ENCODE measurements around the gene PID1.

PID1 gene

DNA sequence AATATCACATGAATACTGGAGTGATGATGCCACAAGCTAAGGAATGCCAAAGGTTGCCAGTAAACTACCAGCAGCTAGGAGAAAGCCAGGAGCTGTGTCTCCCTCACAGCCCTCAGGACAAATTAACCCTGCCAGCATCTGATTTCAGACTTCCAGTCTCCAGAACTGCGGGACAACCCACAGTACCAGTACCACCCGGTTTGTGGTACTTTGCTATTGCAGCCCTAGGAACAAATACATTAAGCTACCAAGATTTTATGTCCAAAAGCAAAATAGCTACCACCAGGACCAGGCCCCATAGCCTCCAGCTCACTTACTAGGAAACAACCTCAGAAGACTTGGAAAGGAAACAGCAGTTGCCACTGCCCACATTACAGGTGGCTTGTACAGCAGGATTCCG is 10.0 kb downstream of the PID1 start:
- DNase-seq (ENCODE audit: low read depth) = no peak

DNA sequence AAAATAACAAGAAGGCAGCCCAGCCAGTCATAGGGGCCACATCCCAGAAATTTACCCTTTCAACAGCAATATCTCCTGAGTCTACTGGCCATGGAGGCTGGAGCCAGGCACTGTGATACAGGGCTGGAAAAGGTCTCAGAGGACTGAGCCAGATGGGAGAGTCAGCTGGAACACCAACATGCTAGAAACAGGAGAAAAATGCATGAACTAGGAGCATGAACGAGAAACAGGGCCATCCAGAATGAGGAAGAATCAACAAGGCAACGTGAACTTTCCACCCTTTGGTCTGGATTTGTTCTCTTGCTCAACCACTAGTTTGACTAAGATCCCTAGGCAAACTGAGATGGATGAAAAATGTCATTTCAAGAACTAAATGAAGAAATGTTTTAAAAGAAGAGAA is 13.1 kb downstream of the PID1 start:
- no peak for DNase-seq (ENCODE audit: low read depth)

DNA sequence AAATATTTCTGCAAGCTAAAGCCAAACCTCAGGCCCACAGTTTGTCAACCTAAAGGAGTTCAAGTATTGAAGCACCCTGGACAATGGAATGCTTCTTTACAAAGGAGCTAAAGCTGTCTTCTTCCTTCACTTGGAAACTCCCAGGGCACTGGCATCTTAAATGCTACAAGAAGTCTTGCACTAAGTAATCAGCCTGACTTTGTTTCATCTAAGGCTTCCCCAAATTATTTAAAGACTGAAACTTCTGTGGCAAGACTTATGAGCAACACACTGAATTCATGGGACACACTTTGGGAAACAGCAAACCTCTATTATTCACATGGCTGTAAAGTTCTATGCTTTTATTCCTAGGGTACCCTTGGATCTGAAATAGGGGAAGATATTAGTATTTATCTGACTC is 14.7 kb downstream of the PID1 start:
- no peak for DNase-seq (ENCODE audit: low read depth)

DNA sequence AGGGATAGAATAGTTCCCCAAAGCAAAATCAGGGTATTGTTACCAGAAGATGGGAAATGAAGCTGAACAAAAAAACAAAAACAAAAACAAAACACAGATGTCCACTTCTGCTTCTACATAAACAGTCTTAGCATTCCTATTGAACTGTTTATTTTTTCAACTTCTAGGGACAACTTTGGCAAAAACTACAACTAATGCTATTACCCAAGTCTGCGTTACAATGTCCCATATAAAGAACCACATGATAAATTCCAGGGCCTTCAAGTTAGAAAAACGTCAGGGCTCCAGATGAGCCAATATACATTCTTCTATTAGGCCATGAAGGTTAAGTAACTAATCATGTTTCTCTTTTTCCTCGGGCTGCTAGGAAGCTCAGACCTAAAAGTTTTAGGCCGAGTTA is 16.9 kb downstream of the PID1 start:
- DNase-seq (ENCODE audit: low read depth) = no peak

DNA sequence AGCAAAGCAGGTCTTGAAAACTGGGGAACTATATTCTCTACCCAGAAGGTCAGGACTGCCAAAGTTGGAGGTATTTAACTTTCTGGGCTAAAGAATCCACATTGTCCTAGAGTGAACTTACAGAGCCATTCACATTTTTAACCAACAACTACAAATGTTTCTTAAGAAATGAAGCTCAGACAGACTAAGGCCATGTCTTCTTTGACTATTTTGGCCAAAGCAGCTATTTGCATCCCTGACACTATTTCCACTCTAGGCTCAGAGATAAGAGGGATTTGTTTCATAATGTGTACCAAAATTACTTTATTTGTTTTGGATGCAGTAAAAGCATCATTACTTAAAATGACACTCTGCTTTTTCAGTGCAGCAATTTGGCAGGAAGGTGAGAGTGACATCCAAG is 18.1 kb downstream of the PID1 start:
- DNase-seq (ENCODE audit: low read depth) = no peak

DNA sequence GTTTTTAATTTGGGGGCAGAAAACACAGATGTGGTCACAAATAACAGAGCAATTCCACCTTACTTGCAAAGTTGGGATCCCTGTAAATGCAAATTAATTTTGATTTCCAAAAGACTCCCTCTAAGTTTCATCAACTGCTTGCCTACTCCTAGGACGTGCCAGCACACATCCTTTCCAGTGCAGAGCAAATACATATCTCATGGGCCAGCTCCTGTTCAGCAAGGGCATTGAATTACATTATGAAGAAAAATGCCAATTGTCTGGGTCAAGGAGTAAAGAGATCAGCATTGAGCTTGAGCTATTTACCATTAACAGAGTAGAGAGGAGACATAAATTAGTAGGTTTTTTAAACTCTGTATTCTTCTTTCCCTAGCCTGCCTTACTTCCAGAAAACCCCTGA is 18.8 kb downstream of the PID1 start:
- DNase-seq (ENCODE audit: low read depth) = no peak

DNA sequence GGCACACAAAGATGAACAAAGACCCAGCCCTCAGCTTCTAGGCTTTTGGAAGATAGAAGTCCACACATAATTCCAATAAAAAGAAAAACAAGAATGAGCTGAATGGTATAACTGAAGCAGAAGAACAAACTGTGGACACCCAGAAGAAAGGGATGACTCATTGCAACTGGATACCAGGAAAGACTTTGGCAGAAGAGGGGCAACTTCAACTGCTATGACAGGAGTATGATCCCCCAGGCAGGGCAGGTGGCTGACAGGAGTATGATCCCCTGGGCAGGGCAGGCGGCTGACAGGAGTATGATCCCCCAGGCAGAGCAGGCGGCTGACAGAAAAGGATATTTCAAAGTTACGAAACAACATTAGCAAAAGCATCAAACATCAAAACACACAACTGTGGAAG is 21.6 kb downstream of the PID1 start:
- no peak for DNase-seq (ENCODE audit: low read depth)

DNA sequence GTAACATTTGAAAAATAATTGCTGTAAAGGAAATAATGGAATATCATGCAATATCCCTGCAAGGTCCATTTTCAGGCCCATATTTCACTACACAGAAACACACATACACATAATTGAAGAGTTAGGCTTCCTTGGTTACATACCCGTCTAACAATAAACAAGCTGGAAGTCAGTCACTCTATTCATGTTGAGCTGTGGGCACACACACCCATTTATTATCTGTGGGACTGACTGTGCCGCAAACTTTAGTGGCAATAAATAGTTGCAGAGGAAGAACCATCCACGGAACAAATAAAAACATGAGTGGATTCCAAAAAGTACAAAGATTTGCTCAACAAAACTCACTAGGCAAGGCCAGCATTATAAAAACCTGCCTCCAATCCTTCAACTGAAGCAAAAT is 24.8 kb downstream of the PID1 start:
- no peak for DNase-seq (ENCODE audit: low read depth)

DNA sequence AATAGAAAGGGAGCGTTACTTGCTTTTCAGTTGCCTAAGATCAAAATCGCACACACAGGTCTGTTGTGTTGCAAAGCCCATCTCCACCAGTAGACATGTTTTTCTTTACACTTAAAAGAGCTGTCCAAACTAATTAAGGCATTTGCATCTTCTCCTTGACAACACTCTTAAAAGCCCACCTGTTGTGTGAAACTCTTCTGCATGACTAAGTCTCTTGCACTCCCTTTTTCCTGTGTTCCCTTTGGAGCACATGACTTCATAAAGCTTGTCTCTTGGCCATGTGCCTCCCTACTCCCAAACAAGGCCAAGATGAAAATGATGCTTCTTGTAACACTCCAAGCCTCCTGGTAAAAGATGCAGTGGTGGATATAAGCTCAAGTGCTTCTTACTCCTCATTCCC is 26.1 kb downstream of the PID1 start:
- no peak for DNase-seq (ENCODE audit: low read depth)

DNA sequence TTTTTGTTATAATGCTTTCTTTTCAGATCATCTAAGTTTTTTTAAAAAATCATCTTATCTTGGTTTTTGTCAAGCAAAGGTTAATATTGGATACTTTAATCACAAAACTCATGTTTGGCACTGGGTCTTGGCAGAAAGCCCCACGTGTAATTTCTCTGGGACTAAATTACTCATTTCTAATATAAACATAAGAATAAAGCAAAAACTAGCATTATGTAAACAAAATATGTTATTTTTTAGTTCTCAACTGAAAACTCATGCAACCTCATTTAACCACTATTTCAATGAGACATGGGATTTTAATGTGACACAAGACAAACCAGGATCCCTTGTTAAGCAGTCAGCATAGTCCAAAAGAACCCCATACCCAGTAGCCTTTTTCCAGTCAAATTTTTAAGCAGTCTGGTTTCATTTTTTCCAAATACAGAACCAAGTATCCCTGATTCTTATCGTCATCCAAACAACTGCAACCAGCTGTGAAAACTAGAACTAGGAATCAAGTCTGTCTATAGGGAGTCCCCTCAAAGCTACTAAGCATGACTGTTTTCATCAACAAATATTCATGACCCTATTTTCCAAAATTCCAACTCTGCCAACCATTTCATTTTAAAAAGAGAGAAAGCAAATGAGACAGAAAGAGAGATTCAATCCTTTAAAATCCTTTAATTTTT is 27.1 kb downstream of the PID1 start:
- DNase-seq (ENCODE audit: low read depth) = no peak

DNA sequence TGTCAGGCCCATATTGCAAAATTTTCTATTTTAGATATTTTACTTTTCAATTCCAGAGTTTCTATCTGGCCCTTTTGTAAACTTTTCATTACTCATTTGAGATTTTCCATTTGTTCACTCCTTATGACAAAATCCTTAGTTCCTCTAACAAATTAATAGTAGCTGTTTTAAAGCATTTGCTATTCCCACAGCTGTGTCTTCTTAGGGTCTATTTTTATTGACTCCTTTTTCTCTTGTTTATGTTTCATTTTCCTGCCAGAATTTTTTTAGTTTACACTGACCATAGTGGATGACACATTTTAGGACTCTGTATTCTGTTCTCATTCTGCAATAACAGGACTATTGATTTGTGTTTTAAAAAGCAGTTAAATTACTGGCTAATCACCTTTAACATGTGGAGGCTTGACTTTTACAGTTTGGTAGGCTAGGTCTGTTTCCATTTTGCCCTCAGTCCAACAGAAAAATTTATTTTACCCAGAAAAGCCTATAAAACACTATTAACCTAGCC is 30.0 kb downstream of the PID1 start:
- DNase-seq (ENCODE audit: low read depth) = no peak

DNA sequence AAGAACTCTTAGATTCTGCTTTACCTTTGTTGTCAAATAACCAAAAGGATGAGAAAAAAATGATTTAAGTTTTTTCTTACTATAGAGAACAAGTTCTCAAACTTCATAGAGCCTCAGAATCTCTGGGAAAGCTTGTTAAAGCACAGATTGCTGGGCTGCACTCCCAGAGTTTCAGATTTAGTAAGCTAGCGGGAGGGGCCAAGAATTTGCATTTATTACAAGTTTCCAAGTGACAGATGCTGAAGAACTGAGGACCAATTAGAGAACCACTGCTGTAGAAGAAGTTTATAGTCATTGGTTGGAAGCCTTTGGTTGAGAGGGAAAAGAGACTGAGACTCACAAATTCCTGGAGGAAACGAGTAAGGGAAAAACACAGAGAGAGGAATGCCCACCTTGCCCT is 32.1 kb downstream of the PID1 start:
- DNase-seq (ENCODE audit: low read depth) = no peak

DNA sequence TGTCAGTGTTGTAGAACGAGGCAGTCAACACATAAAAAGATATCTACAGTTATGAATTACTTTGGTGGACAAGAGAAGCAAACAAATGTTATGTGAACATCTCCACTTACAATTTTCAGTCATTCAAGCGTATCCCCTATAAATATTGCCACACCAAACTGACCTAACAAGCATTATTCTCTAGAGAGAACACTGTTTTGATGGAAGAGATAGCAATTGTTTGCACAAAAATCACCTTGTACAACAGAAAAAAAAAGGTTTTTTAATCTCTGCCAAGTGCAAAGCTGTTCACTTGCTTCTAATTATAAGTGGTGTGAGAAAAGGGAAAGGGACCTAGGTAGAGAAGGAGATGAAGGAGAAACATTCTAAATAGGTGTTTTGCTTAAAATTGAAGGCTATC is 33.8 kb downstream of the PID1 start:
- DNase-seq (ENCODE audit: low read depth) = no peak

DNA sequence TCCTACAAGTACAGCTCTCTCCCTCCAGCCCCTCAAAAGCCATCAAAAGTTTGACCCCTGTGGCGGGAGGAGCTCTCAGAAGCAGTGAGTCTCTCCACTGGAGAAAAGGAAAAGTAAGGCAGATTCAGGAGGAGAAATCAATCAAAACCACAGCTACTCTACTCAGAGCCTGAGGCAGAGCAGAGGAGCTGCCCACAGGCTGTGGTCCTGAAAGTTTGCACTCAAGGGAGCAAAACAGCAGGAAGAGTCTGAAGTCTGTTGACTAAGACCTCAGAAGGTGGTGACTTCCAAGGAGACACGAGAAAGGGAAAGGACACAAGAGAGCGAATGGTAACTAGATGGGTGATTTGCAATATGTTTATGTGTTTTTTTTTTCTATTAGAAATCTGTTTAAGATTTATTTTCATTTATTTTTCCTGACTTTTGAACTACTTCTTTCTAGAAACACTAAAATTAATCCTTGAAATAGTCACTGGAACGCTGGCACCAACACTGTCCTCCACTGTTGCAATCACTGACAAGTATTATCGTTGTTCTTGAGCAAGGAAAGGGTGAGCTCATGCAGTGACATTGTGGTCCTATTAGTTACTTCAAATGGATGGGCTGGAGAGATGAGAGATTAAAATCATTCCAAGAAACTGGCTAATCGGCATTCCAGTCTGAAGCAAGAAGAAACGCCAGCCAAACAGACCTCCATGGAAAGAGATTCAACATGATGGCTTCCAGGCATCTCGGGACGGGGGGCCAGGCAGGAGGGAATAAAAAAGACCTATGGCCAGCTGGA is 35.8 kb downstream of the PID1 start:
- no peak for DNase-seq (ENCODE audit: low read depth)

DNA sequence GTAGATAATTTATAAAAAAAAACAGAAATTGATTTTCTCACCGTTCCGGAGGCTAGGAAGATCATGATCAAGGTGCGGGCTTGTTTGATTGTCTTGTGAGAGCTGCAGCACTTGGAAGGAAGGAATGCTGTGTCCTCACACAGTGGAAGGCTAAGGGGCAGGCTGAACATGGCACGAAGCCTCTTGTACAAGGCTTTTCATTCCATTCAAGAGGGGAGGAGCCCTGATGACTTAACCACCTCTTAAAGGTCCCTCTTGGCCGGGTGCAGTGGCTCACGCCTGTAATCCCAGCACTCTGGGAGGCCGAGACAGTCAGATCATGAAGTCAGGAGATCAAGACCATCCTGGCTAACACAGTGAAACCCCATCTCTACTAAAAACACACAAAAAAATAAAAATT is 39.2 kb downstream of the PID1 start:
- no peak for DNase-seq (ENCODE audit: low read depth)

DNA sequence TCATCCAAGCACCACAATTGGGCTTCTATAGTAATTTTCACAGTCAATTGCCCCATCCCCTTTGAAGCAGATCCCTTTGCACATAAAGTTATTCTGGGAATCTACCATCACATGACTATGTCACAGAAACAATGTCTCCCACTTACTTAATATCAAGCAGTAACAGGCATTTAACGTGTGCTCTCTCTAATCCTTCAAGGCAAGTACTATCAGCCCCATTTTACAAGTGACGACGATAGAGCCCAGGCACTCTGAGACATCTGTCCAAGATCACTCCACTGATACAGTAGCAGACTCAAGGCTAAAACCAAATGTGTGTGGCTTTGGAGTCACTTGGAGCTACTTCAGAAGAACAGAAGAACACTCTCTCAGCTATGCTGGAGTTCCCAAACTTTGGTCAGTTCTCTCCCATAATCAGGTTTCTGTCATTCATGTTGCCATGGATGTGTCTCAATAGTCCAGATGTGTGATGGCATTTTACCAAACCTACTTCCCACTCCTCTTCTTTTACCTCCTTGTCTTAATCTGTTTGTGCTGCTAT is 39.7 kb downstream of the PID1 start:
- DNase-seq (ENCODE audit: low read depth) = no peak

DNA sequence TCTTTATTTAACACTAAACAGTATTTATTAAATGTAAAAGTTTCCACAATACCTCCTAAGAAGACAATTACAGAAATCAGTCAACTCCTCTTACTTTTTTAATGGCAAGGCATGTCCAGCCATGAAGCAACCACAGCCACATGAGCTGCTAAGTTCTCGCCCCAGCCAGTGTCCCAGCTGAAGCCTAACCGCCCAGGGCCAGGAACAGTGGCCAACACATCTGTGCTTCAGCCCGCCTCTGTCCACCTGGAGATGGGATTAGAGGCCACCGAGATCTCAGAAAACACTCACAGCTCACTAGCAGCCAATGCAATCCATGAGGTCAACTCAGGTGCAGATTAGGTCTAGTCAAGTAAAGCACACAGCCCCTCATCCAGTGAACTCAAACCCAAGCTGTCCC is 40.2 kb downstream of the PID1 start:
- DNase-seq (ENCODE audit: low read depth) = no peak

DNA sequence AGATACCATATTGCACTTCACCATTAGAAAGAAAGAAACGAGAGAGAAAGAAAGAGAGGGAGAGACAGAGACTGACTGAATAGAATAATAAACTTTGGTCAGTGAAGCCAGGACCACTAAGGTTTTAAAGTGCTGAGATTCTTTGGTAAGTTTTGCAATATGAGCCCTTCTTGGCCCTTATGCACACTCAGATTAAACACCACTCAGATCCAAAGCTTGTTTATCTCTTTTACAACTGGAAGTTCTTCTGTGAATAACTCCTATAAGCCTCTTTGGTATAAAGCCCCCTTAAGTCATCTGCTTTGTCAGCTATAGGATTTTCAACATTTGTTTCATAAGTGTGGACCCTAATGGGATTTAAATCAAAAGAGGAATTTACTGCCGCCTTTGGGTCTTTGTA is 40.8 kb downstream of the PID1 start:
- no peak for DNase-seq (ENCODE audit: low read depth)

DNA sequence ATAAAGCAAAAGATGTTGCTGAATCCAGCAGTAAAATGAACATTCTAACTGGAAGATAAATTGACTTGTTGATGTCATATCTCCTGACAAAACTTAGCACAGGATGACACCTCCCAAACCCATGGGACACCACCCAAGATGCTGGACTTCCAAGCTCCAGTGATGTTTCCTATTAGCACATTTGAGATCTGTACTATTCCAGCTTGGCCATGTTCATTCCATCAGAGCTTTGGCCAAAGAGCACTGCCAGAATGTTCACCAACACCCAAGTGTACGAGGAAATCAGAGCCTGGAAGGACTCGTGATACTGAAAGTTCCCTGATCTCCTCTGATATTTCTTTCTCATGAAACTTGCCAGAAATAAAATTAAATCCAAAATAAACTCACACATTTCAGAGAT is 44.7 kb downstream of the PID1 start:
- DNase-seq (ENCODE audit: low read depth) = no peak

DNA sequence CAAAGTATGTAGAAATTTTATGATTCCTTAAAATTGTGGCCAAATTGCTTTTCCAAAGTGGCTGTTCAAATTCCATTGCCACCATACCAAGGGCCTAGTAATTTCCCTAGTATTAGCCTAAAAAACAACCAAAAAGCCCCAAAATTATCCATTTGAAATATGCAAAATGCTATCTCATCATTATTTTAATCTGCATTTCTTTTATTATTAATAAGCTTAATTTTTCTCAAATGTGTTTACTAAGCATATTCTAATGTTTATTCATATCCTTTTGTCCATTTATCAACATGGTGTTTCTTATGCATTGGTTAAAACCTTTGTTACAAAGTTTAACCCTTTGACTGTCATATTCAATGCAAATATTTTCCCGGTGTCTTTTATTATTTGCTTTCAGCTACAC is 48.0 kb downstream of the PID1 start:
- DNase-seq (ENCODE audit: low read depth) = no peak

DNA sequence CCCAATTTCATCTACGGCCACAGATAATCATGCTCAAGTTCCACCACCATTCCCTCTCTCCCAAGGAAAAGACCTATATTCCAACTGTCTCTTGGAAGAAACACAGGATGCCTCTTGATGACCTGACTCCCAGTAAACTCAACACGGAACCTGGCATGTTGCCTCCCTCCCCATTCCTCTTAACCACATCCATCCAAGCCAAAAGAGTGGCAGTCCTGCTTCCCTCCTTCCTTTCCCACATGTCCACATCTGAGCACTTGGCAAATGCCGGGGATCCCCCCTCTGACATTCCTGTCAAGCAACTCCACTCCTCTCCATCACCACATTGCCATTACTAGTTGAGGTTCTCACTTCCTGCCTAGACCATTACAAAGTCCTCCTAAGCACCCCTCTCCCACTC is 49.4 kb downstream of the PID1 start:
- DNase-seq (ENCODE audit: low read depth) = no peak

DNA sequence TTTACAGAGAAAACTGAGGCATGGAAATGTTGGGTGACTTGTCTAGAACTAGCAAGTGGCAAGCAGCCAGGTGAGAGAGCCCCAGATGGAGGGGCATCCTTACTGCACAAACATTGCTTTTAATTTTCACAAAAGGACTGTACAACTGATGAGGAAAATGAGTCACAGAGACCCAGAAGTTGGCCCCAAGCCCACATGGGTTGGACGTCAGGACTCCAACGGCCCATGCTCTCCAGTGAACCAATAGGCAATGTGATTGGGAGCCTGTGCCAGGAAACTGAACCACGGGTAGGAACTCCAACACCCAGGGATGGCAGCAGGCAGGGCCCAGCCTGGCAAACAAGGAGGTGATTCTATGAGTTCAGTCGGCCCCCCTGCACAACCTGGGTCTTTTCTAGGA is 50.8 kb downstream of the PID1 start:
- no peak for DNase-seq (ENCODE audit: low read depth)

DNA sequence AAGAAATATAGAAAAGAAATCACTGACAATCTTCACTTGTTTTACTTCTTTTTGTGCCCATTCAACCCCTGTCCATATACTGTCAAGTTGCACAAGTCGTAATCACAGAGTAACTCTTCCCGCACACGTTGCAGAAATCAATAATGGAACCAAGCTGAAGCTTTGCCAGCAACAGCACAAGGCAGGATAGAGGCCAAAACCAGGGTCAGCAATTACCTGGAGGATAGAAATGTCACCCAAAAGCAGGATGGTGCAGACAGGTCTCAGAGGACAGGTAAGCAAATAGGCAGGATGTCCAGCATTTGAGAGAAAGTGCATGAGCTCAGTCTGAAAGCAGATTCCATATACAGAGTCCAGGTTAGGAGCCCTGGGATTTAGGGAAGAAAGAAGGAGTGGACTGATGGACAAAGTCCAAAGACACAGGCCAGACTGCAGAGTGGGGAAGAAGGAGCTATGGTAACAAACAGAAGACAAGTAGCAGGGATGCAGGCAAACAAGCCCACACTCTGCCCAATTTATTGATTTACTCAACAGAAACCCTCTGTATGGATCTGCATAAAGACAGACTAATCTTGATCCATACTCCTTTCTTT is 52.7 kb downstream of the PID1 start:
- no peak for DNase-seq (ENCODE audit: low read depth)

All from activated T-cell treated with anti-CD3 and anti-CD28 coated beads for 24 hours (primary cell).